GM18511 (cell line): ENCODE data around the gene CMTR2.

ENCODE experiments used
- ATAC-seq: cut with Tn5 transposase; IDR thresholded peaks from one replicate; pipeline ENCODE4 v1.9.1; 2021; ENCODE audit warnings: mild to moderate bottlenecking, moderate library complexity; ENCODE audit not compliant: unreplicated experiment

CMTR2 gene

DNA sequence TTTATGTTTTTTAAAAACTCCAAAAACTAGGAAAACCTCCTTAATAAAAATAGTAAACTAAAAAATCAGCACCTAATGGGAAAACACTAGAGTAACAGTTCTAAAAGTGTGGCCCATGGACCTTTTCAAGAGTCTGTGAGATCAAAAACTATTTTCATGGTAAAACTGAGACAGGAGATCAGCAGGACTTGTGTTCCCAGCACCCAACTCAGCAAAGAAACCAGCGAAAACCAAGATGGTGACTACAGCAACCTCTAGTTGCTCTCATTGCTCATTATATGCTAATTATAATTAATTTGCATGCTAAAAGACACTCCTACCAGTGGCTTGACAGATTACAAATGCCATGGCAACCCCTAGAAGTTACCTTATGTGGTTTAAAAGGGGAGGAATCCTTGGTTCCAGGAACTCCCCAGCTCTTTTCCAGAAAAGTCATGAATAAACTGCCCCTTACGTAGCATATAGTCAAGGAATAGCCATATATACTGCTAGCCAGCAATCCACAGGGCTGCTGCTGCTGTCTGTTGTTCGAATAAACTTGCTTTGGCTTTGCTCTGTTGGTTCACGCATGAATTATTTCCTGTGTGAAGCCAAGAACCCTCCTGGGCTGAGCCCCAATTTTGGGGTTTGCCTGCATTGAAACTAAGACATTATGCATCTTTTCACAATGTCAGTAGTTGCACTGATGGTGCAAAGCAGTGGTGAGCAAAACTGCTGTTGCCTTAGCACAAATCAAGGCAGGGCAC, 12.4 kb downstream of the CMTR2 start:
- ATAC-seq, result no peak

DNA sequence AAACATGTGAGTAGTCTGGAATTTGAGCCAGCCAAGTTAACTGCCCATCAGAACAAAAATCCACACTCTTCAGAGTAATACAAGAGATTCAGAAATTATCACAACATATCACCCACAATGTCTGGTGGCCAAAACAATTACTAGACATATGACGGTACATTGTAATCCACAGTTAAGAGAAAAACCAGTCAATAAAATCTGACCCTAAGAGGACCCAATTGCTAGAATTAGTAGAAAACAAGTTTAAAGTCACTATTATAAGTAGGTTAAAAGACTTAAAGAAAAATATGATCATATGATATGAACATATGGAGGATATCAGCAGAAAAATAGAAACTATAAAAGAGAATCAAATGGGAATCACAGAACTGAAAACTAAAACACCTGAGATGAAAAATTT, 15.8 kb downstream of the CMTR2 start:
- ATAC-seq, result no peak

DNA sequence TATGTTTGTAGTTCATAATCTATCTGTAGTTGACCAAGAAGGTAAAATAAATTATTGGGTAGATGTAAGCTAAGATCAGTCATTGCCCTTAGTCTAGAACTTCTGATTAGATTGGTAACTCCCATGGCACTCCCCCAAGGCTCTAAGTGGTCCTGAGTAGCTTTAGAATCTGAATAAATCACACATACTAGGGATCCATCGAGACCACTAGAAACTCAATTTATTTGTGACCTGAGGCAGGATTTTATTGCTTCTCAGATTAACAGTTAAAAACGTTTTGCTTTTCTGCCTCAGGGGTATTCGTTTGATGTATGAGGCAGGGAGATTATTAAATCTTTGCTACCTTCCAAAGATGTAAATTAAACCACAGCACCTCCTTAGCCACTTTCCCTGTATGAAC, 24.9 kb downstream of the CMTR2 start:
- no peak for ATAC-seq

DNA sequence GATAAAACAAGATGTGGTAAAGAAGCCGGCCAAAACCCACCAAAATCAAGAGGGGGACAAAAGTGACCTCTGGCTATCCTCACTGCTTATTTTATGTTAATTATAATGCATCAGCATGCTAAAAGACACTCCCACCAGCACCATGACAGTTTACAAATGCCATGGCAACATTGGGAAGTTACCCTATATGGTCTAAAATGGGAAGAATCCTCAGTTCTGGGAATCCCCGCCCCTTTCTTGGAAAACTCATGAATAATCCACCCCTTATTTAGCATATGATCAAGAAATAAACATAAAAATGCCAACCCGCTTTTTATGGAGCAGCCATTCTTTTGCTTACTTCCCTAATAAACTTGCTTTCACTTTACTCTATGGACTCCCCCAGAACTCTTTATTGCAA, 25.6 kb downstream of the CMTR2 start:
- ATAC-seq, result no peak

DNA sequence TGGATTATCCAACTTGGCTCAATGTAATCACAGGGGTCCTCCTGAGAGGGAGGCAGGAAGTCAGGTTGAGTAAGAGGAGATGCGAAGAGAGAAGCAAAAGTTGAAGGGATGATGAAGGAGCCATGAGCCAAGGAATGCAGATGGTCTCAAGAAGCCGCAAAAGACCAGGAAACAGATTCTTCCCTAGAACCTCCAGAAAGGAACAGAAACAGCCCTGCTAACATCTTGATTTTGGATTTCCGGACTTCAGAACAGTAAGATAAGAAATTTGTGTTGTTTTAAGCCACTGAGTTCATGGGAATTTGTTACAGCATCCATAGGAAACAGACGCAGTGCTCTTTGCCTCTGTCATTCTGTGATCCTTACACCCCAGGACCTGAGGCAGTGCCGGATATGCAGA, 26.8 kb downstream of the CMTR2 start:
- no peak for ATAC-seq

DNA sequence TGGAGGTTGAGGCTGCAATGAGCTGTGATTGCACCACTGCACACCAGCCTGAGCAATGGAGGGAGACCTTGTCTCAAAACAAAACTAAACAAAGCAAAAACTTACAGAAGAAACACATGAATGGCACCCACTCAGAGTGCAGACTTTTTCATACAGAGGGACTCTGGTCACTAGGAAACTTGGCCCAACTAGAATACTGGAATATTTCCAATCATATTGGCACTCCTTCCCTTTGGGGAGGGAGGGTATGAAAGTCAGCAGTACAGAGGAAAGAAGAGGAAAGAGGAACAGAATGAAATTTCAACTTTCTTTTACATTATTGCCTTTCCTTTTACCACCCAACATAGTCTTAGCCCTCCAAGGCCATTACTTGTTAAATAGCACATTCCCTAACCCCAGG, 28.2 kb downstream of the CMTR2 start:
- ATAC-seq, result no peak

DNA sequence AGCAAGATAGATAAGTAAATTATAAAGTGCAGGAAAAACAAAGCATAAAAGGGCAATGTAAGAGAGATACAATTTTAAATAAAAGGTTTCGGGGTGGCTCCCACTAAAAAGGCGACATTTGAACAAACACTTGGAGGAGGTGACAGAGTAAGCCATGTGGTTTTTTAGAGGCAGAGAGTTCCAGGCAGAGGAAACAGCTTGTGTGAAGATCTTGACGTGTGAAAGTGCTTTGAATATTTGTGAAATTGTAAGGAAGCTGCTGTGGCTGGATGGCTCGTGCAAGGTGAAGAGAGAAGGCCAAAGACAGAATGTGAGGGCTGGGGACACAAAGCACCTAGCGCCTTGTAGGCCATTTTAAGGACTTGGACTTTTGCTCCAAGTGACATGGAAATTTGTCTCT, 30.1 kb downstream of the CMTR2 start:
- ATAC-seq, result no peak

DNA sequence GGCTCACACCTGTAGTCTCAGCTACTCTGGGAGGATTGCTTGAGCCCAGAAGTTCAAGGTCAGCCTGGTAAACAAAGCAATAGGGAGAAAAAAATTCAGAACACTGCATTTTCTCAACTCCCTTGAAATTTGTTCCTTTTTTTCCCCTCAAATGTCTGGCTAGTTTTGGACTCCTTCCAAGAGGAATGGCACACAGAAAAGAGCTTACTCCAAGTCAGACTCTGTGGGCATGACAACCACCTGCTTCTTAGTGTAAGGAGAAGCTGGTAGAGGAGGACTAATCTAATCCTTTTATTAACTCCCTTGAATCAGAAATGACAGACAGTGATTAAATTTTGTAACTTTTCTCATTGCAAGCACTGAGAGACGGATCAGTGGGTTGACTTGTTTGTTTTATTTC, 30.8 kb downstream of the CMTR2 start:
- no peak for ATAC-seq

DNA sequence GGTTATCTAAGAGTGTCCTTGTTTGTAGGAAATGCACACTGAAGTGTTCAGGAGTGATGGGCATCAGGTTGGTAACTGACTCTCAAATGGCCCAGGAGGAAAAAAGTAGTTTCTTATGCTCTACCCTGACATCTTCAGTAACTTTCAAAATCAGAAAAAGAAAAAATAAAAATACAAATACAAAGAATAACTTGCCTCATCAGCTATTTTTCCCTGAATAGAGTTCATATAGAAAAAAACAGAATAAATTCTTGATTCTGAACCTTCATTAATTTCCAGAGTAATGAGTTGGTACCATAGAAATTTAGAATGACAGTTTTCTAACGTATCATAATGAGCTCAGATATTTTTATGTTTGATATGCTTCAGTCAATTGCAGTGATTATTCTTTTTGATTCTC, 31.4 kb downstream of the CMTR2 start:
- no peak for ATAC-seq

DNA sequence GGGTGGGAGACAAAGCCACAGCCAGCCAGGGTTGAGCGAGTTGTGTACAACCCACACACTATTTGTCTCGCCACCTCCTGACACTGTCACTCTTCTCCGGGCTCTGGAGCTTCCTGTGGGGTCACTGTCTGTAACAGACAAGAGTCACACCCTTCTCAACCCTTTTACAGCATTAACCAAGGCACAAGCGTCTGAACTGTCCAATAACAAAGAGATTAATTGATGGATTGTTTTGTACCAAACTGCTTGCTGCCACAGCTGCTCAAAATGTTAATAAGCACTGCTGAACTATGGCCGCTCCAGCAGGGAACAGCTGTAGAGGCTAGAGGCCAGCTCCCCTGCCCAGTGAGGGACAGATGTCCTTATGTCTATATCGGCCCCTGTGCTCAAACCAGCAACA, 33.5 kb downstream of the CMTR2 start:
- no peak for ATAC-seq

DNA sequence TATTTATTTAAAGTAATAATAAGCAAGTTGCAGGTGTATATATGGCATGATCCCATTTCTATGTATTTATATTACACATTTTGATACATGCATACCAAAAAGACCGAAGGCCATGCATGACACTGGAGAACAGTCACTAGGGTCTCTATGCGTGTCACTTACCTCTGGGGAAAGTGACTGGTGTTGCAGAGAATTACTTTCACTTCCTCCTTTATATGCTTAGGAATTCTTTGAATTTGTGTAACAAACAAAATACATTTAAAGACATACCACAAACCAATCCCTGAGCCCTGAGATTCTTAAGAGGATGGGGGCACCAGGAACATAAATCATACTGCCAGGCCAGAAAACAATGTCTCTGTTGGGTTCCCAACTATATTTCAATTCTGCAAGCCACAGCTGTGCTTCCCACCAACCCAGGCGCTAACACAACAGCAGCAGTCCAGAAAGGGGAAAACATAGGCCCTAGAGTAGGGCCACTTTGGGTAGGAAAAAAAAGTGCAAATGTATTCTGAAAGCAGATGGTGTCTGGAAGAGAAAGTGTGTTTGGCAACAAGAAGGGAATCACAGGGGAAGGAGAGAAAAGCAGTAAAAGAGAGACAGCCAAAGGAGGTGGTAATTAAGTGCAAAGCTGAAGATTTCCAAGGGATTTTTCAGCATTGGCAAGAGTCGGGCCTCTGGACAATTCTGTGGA, 34.2 kb downstream of the CMTR2 start:
- no peak for ATAC-seq

DNA sequence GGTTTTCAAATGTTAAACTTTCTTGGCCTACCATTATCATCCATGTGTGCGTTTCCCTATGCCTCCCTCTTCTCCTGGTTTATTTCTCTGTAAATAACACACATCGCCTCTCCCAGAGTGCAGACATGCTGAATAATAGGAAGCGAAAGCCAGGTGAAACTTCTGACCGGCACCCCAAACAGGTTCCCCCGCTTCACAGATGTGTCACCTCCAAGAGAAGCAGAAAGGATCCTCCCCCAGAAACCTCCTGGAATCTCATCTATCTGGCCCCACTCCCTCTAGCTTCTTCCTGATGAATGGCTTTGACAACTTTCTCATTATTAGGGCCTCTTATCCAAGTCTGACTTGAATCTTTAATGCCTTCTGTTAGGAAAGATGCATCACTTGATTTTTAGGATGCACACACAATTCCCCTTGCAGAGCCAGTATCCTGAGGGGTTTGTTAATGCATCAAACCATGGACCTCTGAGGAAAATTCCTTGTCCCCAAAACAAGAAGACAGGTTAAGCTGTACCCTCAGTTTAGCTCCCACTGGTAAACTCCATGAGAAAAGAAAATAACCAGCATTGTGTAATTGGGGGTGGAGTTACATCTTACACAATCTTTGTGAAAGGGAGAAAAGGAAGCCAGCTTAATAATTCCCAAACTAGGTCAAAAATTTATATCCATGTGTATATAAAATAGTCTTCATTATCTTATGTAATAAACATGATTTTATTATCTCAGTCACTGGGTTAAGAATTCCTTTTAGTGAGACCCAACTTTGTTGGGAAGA, 38.6 kb downstream of the CMTR2 start:
- no peak for ATAC-seq

DNA sequence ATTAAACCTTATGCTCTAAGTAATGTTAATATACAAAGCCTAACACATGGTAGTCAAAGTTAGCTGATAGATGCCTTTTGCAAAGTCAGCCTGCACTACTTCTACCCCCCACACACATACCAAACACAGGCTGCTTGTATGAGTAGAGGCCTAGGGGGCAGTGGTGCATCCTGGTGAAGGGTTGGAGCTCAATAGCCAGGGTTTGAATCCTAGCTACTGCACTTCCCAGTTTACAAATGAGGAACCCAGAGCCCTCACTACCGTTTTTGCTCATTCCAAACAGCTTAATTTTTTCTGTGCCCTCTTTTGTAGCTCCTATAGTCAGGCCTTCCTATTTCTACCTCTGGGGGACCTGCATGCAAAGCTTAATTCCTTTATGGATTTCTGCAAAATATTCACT, 39.8 kb downstream of the CMTR2 start:
- ATAC-seq, result no peak

DNA sequence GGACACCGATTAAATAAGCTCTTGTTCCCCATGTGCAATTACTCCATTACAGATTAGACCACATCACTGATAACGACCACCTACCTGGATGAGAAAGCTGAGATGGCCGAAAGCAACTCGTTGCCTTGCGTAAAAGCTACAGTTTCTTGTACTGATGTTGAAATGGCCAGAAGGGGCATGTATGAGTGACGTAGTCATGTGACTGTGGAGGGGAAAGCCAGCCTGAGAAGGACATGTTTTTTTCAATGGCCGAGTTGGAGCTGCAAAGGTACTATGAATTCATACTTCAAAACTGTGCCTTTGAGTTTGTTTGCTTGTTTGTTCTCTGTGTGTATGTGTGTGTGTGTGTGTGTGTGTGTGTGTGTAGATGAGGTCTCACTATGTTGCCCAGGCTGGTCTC, 41.7 kb downstream of the CMTR2 start:
- no peak for ATAC-seq

DNA sequence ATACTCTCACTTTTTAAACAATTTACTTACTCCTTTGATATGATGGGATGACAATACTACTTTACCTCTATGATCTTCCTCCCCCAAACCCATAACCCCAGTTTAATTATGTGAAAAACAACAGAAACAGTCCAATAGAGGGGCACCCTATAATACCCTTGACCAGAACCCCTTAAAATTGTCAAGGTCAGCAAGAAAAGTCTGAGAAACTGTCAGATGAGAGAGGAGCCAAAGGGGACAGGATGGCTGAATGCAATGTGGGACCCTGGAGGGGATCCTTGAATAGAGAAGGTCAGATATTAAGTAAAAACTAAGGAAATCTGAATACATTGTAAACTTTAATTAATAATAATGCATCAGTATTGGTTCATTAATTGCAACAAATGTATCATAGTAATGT, 42.9 kb downstream of the CMTR2 start:
- ATAC-seq, result no peak

DNA sequence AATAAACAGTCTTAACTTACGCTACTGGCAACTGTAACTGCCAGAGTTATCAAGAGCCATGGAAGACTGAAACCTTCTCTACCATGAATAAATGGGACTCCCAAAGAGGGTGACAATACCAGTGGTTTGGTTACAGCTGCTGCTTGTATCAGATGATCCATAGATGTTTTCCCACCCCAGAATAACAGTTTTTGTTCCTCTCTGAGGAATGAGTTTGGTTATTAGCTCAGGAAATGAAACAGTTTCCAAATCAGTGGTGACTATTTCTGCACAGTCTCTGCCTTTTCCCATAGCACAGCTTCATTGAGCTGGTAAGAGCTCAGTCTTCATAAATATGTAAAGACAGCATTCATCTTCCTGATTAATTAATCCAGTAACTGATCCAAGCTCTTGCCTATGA, 44.7 kb downstream of the CMTR2 start:
- no peak for ATAC-seq

DNA sequence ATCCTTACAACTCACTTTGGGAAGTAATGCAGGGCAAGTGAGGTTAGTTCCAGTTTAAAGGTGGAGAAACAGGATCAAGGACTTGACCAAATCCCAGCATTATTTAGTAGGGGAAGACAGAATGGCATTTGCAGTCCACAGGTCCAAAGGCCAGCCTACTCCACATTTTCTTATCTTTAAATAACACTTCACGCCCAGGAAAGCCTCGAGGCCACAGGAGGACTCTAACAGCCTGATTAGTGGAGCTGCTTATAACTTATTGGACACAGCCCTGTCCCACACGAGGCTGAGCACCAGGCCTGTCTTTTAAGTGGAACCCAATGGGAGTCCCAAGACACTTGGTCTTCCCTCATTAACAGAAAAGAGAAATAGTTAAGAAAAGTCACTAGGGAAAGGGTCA, 46.6 kb downstream of the CMTR2 start:
- ATAC-seq, result no peak

DNA sequence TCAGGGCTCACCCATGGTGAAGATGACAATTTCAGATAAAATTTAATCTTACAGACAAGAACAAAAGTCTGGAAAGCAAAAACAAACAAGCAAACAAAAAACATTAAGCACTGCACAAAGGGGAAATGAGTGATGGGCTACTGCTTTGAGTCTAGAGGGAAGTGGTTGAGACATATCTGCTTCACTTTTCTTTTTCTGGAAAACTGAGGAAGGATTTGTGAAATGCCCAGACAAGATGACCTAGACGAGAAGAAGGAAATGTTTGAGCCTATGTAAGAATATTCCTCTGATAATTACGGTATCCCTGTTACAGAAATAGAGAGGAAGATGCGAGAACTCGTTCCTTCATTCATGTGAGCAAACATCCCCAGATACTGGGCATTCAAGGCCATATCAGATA, 47.2 kb downstream of the CMTR2 start:
- no peak for ATAC-seq
